SK-N-SH (cell line): ENCODE results near the gene PTCH2. TPM values are rescaled to one million over a fixed set of nuclear protein-coding genes. Genes with fewer than 3 reads are reported as not detected.

Experiments used
- CTCF ChIA-PET: fragments of 300-600, 350-600 bp; formaldehyde crosslinking; extraction: SDS; loops from one replicate; lab custom pipeline; 2021; lab: Yijun Ruan, JAX
- POLR2A ChIA-PET: fragments of 350-600 bp; sonication (Branson Sonifier 250); formaldehyde crosslinking; extraction: SDS; loops from one replicate; lab custom pipeline; 2020; ENCODE audit warnings: antibody characterized with exemption, inconsistent platforms; lab: Yijun Ruan, JAX
- DNase-seq: peaks from one replicate; pipeline ENCODE4 v3.0.0; 2012
- H2AFZ ChIP-seq: fragments of 200-600 bp; sonication (generic); 2 replicates; pipeline ENCODE4 v1.8.1; 2016; ENCODE audit warnings: antibody characterized with exemption, mild to moderate bottlenecking, low read depth
- H3F3A ChIP-seq: fragments of 200-600 bp; sonication (generic); replicated peaks from 2 replicates; pipeline ENCODE3; 2016; ENCODE audit warnings: antibody characterized with exemption, mild to moderate bottlenecking; ENCODE audit not compliant: insufficient read depth
- H3K27ac ChIP-seq, 2 experiments: fragments of 200-500 bp in 1 of 2; fragments of 200-600 bp in 1 of 2; sonication (Bioruptor generic) in 1 of 2; sonication (generic), shearing (Covaris generic) in 1 of 2; 2 replicates each; pipeline versions ENCODE4 v1.5.1 to v1.6.1; 2014 to 2016; ENCODE audit warnings: low read depth in 2 of 2, inconsistent platforms in 1 of 2, low read length in 1 of 2, mild to moderate bottlenecking in 1 of 2, mixed read lengths in 1 of 2
- H3K27me3 ChIP-seq: fragments of 200-600 bp; sonication (generic), shearing (Covaris generic); 2 replicates; pipeline ENCODE4 v1.6.1; 2016; ENCODE audit warnings: mixed run types; ENCODE audit not compliant: insufficient read depth
- H3K36me3 ChIP-seq, 2 experiments: fragments of 200-500 bp in 1 of 2; fragments of 200-600 bp in 1 of 2; sonication (Bioruptor generic) in 1 of 2; sonication (generic) in 1 of 2; replicated peaks in 1 of 2; 2 replicates each; pipeline versions ENCODE3 to v1.5.1; 2014 to 2016; ENCODE audit warnings: low read length in 1 of 2, mild to moderate bottlenecking in 1 of 2; ENCODE audit not compliant: insufficient read depth in 2 of 2, control insufficient read depth in 1 of 2
- H3K4me1 ChIP-seq, 2 experiments: fragments of 200-500 bp in 1 of 2; fragments of 200-600 bp in 1 of 2; sonication (Bioruptor generic) in 1 of 2; sonication (generic), shearing (Covaris generic) in 1 of 2; 2 replicates each; pipeline versions ENCODE4 v1.5.1 to v1.6.1; 2014 to 2016; ENCODE audit warnings: low read depth in 1 of 2, low read length in 1 of 2, mixed run types in 1 of 2; ENCODE audit not compliant: insufficient read depth in 2 of 2, control insufficient read depth in 1 of 2
- H3K4me2 ChIP-seq: fragments of 200-600 bp; sonication (generic), shearing (Covaris generic); 2 replicates; pipeline ENCODE4 v1.6.1; 2017; ENCODE audit warnings: mixed run types
- H3K4me3 ChIP-seq, 2 experiments: fragments of 200-500 bp in 1 of 2; fragments of 200-600 bp in 1 of 2; sonication (Bioruptor generic) in 1 of 2; sonication (generic), shearing (Covaris generic) in 1 of 2; 2 replicates each; pipeline versions ENCODE4 v1.5.1 to v1.8.1; 2014 to 2016; ENCODE audit warnings: low read depth in 2 of 2, inconsistent platforms in 1 of 2, low read length in 1 of 2, mild to moderate bottlenecking in 1 of 2, mixed read lengths in 1 of 2, moderate library complexity in 1 of 2
- H3K79me2 ChIP-seq: fragments of 200-600 bp; sonication (generic); 2 replicates; pipeline ENCODE4 v1.8.1; 2017; ENCODE audit warnings: mild to moderate bottlenecking; ENCODE audit not compliant: insufficient read depth
- H3K9ac ChIP-seq: fragments of 200-600 bp; sonication (generic); 2 replicates; pipeline ENCODE4 v1.6.1; 2017; ENCODE audit warnings: mixed run types
- H3K9me2 ChIP-seq: fragments of 200-600 bp; sonication (generic); 2 replicates; pipeline ENCODE4 v1.6.1; 2017; ENCODE audit warnings: mixed run types
- H3K9me3 ChIP-seq: fragments of 200-600 bp; sonication (generic); 2 replicates; pipeline ENCODE4 v1.6.1; 2017; ENCODE audit warnings: mixed run types, mild to moderate bottlenecking, moderate library complexity
- H4K20me1 ChIP-seq: fragments of 200-600 bp; sonication (generic); 2 replicates; pipeline ENCODE4 v1.6.1; 2017; ENCODE audit warnings: mild to moderate bottlenecking, mixed run types; ENCODE audit not compliant: insufficient read depth
- GABPA ChIP-seq: IDR thresholded peaks from 2 replicates; pipeline ENCODE4 v1.4.0; 2012; ENCODE audit warnings: low read depth, mild to moderate bottlenecking
- GATA2 ChIP-seq: sonication (generic); formaldehyde crosslinking; IDR thresholded peaks from 2 replicates; pipeline ENCODE4 v1.5.0; 2020; ENCODE audit warnings: mild to moderate bottlenecking, missing genetic modification reagents
- IRF3 ChIP-seq: fragments of 150-350 bp; IDR thresholded peaks from 2 replicates; pipeline ENCODE4 v1.6.1; 2016; ENCODE audit warnings: mild to moderate bottlenecking, low read depth, low read length
- JUND ChIP-seq: IDR thresholded peaks from 2 replicates; pipeline ENCODE4 v1.4.0; 2012
- MAX ChIP-seq: IDR thresholded peaks from 2 replicates; pipeline ENCODE4 v1.4.0; 2012; ENCODE audit warnings: low read depth
- MXI1 ChIP-seq: IDR thresholded peaks from 2 replicates; pipeline ENCODE4 v1.6.1; 2012; ENCODE audit warnings: mild to moderate bottlenecking, low read depth, low read length, improper control_type of control experiment
- NFIC ChIP-seq: IDR thresholded peaks from 2 replicates; pipeline ENCODE4 v1.4.0; 2012; ENCODE audit warnings: borderline replicate concordance
- PBX3 ChIP-seq: IDR thresholded peaks from 2 replicates; pipeline ENCODE4; 2012
- POLR2AphosphoS5 ChIP-seq: IDR thresholded peaks from 2 replicates; pipeline ENCODE4 v1.6.1; 2012; ENCODE audit warnings: low read depth, low read length
- RCOR1 ChIP-seq: fragments of 150-350 bp; IDR thresholded peaks from 2 replicates; pipeline ENCODE4 v1.6.1; 2017; ENCODE audit warnings: antibody characterized with exemption, low read length
- REST ChIP-seq: IDR thresholded peaks from 2 replicates; pipeline ENCODE4 v1.6.1; 2012; ENCODE audit warnings: mild to moderate bottlenecking, low read depth, low read length, moderate library complexity
- SIN3A ChIP-seq: IDR thresholded peaks from 2 replicates; pipeline ENCODE4 v1.6.1; 2012; ENCODE audit warnings: low read depth, mild to moderate bottlenecking, low read length, moderate library complexity, borderline replicate concordance
- SMC3 ChIP-seq: IDR thresholded peaks from 2 replicates; pipeline ENCODE4 v1.6.1; 2012; ENCODE audit warnings: low read depth, low read length, improper control_type of control experiment
- TCF12 ChIP-seq: IDR thresholded peaks from 2 replicates; pipeline ENCODE4 v1.4.0; 2012
- TEAD4 ChIP-seq: IDR thresholded peaks from 2 replicates; pipeline ENCODE4 v1.4.0; 2012; ENCODE audit warnings: mild to moderate bottlenecking, borderline replicate concordance; ENCODE audit not compliant: insufficient read depth
- USF2 ChIP-seq: fragments of 150-350 bp; IDR thresholded peaks from 2 replicates; pipeline ENCODE4 v1.6.1; 2017; ENCODE audit warnings: antibody characterized with exemption, low read length, low read depth, borderline replicate concordance
- YY1 ChIP-seq: IDR thresholded peaks from 2 replicates; pipeline ENCODE4 v1.4.0; 2012; ENCODE audit warnings: low read depth, mild to moderate bottlenecking
- WGBS: methylation state at CpG from one replicate; pipeline ENCODE4 v1.1.6; 2017; ENCODE audit warnings: low lambda C conversion rate; 5-methylcytosine and 5-hydroxymethylcytosine counted together
- polyA plus RNA-seq, 3 experiments: library from polyadenylated mRNA; depleted of rRNA; stranded (reverse); fragments of >200 nt; gene quantifications; 2 replicates each; pipeline ENCODE4 v1.2.3, GENCODE V29; 2012

PTCH2 gene
- polyA plus RNA-seq, 1 of the 3 experiments (the other 2 are of a cell fraction) = 1.2 TPM

- Histone ChIP-seq H3K4me2 (no peak overlapping the region), H3K4me1 (peaks cover 0 to 5% of the 10 kb centered on the region in 2 experiments; a peak in 1 of 4 replicates), H3K9me3 (no peaks in the 10 kb centered on the region), H4K20me1 (no peaks in the 10 kb centered on the region), H3K79me2 (no peaks in the 10 kb centered on the region), H3F3A (peaks cover 9% of the 10 kb centered on the region), H3K9me2 (no peaks in the 10 kb centered on the region)
- CTCF ChIA-PET = interaction anchor here (0.9 to 1.3 kb wide), 2 partner anchors 62 to 218 kb away, joined by 3 to 4 read pairs; partner anchors contain the start of genes HECTD3 and RNU5D-1
- DNase-seq = no peak
- no peak for TF ChIP-seq SMC3
- no peak for TF ChIP-seq NFIC
- TF ChIP-seq GATA2 = no peak
- no peak for TF ChIP-seq JUND
- TF ChIP-seq RCOR1 = no peak
- no peak for TF ChIP-seq PBX3
- no peak for TF ChIP-seq USF2
- no peak for TF ChIP-seq MXI1
- no peak for TF ChIP-seq GABPA
- no peak for TF ChIP-seq SIN3A
- no peak for TF ChIP-seq TEAD4
- no peak for TF ChIP-seq POLR2AphosphoS5
- TF ChIP-seq, all 33 proteins: peak for 0
- no peak overlapping the region for H3K4me3 ChIP-seq
- 85% methylated on average over 7 of the region's 9 CpGs for WGBS
- no peaks in the 10 kb centered on the region for H3K27me3 ChIP-seq
- POLR2A ChIA-PET = interaction anchor here (1.1 to 1.5 kb wide), 3 partner anchors 15 to 21 kb away, joined by 3 to 13 read pairs (median 3); partner anchors contain the start of gene RPS8
- H2AFZ ChIP-seq = no peak overlapping the region
- H3K27ac ChIP-seq = no peak overlapping the region
- no peak overlapping the region for H3K9ac ChIP-seq
- no peaks in the 10 kb centered on the region for H3K36me3 ChIP-seq
Measured at GRCh38 chr1:44792736-44793502, 50.1 kb downstream of the PTCH2 start.

- ChIA-PET CTCF (interaction anchor here (0.6 to 1.1 kb wide), 4 partner anchors 8 to 62 kb away, joined by 3 to 5 read pairs (median 3); partner anchors contain the start of genes KIF2C and PLK3), POLR2A (interaction anchor here (0.9 to 1.6 kb wide), 3 partner anchors 9 to 16 kb away, joined by 3 to 5 read pairs (median 3); partner anchors contain the start of genes PLK3 and RPS8)
- H3K9me3 ChIP-seq = no peaks in the 10 kb centered on the region
- H3K9me2 ChIP-seq = no peaks in the 10 kb centered on the region
- H3K27me3 ChIP-seq = no peaks in the 10 kb centered on the region
- H3K79me2 ChIP-seq = no peaks in the 10 kb centered on the region
- DNase-seq = no peak
- no peak overlapping the region for H3K9ac ChIP-seq
- H3K4me1 ChIP-seq = peaks cover 0 to 5% of the 10 kb centered on the region in 2 experiments; a peak in 1 of 4 replicates
- no peak overlapping the region for H3K4me3 ChIP-seq
- H3K4me2 ChIP-seq = no peak overlapping the region
- H3F3A ChIP-seq = peaks cover 4% of the 10 kb centered on the region
- no peak overlapping the region for H2AFZ ChIP-seq
- no peaks in the 10 kb centered on the region for H3K36me3 ChIP-seq
- H3K27ac ChIP-seq = no peak overlapping the region
- WGBS = 73% methylated on average over 5 of the region's 7 CpGs
- H4K20me1 ChIP-seq = no peaks in the 10 kb centered on the region
- TF ChIP-seq TCF12 (no peak), MAX (no peak), RCOR1 (no peak), YY1 (no peak), REST (no peak), IRF3 (no peak)
Measured at GRCh38 chr1:44790968-44791801, 51.9 kb downstream of the PTCH2 start.
